NT2/D1 (cell line): ENCODE results near the gene NPAS2.

Source experiments
- DNase-seq: peaks from one replicate; pipeline ENCODE4 v3.0.0-alpha.2; 2011; ENCODE audit warnings: low read depth, low spot score
- H3K27me3 ChIP-seq: 2 replicates; pipeline ENCODE4 v1.6.0; 2011; ENCODE audit warnings: mild to moderate bottlenecking; ENCODE audit not compliant: insufficient read length, insufficient read depth
- H3K36me3 ChIP-seq: 2 replicates; pipeline ENCODE4 v1.6.1; 2011; ENCODE audit warnings: mild to moderate bottlenecking, low read length, mixed read lengths; ENCODE audit not compliant: insufficient read depth, insufficient read length
- H3K4me1 ChIP-seq: 2 replicates; pipeline ENCODE4 v1.5.1; 2011; ENCODE audit not compliant: insufficient read depth, insufficient read length
- H3K4me3 ChIP-seq: 2 replicates; pipeline ENCODE4 v1.5.1; 2011; ENCODE audit warnings: low read depth; ENCODE audit not compliant: insufficient read length
- H3K9ac ChIP-seq: 2 replicates; pipeline ENCODE4 v1.6.0; 2011; ENCODE audit warnings: low read depth; ENCODE audit not compliant: insufficient read length
- H3K9me3 ChIP-seq: 2 replicates; pipeline ENCODE4 v1.5.1; 2011; ENCODE audit warnings: mild to moderate bottlenecking, low read length; ENCODE audit not compliant: insufficient read depth
- SUZ12 ChIP-seq: IDR thresholded peaks from 2 replicates; pipeline ENCODE4 v1.6.1; 2011; ENCODE audit not compliant: insufficient read length, insufficient read depth; ENCODE audit errors: extremely low read depth
- YY1 ChIP-seq: IDR thresholded peaks from 2 replicates; pipeline ENCODE4 v1.6.1; 2011; ENCODE audit not compliant: insufficient read length, insufficient read depth
- ZNF274 ChIP-seq: IDR thresholded peaks from 2 replicates; pipeline ENCODE4 v1.6.1; 2011; ENCODE audit warnings: mild to moderate bottlenecking, low read depth, low read length

NPAS2 gene

DNA sequence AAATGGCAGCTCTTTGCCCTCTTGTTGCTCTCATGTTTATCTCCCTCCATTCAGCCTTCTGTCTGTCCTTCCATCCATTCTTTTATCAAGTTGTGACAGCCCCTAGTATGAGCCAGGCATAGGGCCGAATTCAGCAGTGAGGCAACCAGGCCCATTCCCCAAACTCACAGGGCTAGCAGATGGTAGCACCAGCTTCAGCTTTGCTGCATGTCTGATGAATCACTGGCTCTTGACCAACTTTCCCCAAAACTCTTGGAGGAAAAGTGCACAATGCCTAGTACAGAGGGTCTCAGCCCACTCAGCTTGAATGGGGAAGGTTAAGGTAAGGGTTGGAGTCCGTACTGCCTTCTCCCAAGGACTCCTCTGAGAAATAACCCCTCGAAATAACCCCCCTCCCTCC lies 35.7 kb downstream of the NPAS2 start:
- no peak overlapping the region for H3K9ac ChIP-seq
- no peaks in the 10 kb centered on the region for H3K4me1 ChIP-seq
- no peak for TF ChIP-seq SUZ12
- no peak for TF ChIP-seq YY1
- TF ChIP-seq ZNF274 = no peak
- no peak for DNase-seq
- no peaks in the 10 kb centered on the region for H3K9me3 ChIP-seq
- H3K36me3 ChIP-seq = no peaks in the 10 kb centered on the region
- H3K4me3 ChIP-seq = no peak overlapping the region
- H3K27me3 ChIP-seq = no peaks in the 10 kb centered on the region

DNA sequence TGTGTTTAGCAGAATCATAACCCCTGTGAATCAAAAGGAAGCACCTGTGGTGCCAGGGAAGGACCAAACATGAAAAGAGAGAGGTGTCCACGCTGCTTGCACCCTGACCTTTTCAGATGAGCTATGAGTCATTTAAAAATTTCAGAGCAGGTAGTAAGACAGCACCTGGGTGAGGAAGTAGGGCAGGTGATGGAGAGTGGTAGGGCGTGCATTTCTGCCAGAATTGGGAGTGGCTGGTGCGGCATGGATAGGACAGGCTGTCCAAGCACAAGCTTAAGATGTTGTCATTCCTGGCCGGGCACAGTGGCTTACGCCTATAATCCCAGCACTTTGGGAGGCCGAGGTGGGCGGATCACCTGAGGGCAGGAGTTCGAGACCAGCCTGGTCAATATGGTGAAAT lies 36.8 kb downstream of the NPAS2 start:
- H3K9ac ChIP-seq = no peak overlapping the region
- TF ChIP-seq SUZ12 (no peak), YY1 (no peak), ZNF274 (no peak)
- DNase-seq = no peak
- no peaks in the 10 kb centered on the region for H3K27me3 ChIP-seq
- H3K4me1 ChIP-seq = no peaks in the 10 kb centered on the region
- no peaks in the 10 kb centered on the region for H3K9me3 ChIP-seq
- H3K36me3 ChIP-seq = no peaks in the 10 kb centered on the region
- H3K4me3 ChIP-seq = no peak overlapping the region

DNA sequence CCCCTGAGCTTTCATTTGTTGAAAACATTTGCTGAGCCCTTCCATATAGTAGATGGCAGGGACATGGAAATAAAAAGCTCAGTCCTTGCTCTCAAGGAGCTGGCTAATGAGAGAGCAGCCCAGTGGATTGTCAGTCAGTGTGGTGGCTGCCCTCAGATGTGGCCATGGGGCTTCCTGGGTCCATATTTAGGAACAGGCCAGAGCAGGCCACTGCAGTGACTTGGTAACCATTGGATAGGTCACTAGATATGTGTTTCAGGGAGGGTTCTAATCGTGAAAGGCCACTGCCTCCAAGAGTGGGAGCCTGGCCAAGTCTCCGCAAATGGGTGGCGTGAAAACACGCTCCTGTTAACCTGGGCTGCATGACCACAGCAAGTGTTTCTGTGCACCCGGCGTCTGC lies 37.4 kb downstream of the NPAS2 start:
- Histone ChIP-seq H3K9ac (no peak overlapping the region), H3K27me3 (no peaks in the 10 kb centered on the region), H3K4me1 (no peaks in the 10 kb centered on the region), H3K4me3 (no peak overlapping the region), H3K36me3 (no peaks in the 10 kb centered on the region), H3K9me3 (no peaks in the 10 kb centered on the region)
- DNase-seq = no peak
- TF ChIP-seq SUZ12 (no peak), YY1 (no peak)

DNA sequence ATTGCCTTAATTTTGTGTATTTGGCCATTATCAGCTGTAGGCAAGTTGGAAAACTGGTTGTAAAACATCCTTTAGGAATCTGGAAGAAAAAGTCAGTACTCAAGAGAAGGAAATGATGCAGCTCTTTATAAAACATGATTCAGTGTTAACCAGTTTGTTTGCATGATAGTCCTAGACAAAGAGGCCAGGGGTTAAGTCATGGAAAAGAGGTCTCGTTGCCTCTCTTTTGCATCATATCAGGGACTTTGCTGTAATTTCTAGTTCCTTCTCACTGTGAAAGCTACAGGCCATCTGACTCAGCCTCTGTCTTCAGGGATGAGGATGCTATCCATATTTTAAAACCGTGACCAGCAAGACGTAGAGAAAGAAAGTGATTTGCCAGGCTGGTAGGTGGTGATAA lies 38.0 kb downstream of the NPAS2 start:
- Histone ChIP-seq H3K36me3 (no peaks in the 10 kb centered on the region), H3K9me3 (no peaks in the 10 kb centered on the region), H3K4me3 (no peak overlapping the region), H3K27me3 (no peaks in the 10 kb centered on the region), H3K9ac (no peak overlapping the region), H3K4me1 (no peaks in the 10 kb centered on the region)
- TF ChIP-seq YY1 (no peak), ZNF274 (no peak), SUZ12 (no peak)
- no peak for DNase-seq

DNA sequence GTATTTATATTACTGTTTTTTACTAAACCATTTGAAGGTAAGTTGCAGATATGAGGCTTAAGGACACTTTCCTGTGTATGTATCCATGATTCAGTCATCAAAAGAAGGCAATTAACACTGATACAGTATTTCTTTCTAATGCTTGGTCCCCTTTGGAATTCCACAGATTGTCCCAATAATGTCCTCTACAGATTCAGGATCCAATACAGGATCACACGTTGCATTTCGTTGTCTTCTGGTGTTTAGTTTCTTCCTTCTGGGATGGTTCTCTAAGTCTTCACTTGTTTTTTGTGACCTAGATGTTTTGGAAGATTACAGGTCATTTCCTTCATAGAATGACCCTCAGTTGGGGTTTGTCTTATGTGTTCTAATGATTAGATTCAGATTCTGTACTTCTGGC lies 40.0 kb downstream of the NPAS2 start:
- Histone ChIP-seq H3K4me3 (no peak overlapping the region), H3K4me1 (no peaks in the 10 kb centered on the region), H3K9ac (no peak overlapping the region), H3K36me3 (no peaks in the 10 kb centered on the region), H3K27me3 (no peaks in the 10 kb centered on the region), H3K9me3 (no peaks in the 10 kb centered on the region)
- DNase-seq = no peak
- TF ChIP-seq ZNF274 = no peak
- no peak for TF ChIP-seq YY1
- TF ChIP-seq SUZ12 = no peak

DNA sequence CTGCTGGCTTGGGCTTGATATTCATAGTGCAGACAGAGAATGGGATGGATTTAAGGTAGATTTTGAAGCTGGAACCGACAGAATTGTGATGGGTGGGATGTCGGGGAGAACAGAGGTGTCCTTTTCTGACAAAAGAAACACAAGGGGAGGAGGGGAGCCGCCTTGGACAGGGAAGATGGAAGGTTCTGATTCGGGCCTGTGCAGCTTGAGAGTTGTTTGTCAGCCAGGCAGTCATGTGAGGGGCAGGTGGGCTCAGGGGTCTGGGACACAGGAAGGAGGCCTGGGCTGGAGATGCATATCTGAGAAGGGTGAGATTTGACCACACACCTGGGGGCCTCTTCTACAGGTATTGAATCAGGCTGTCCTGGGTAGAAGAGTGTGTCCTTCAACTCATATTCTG lies 41.4 kb downstream of the NPAS2 start:
- H3K4me1 ChIP-seq = no peaks in the 10 kb centered on the region
- TF ChIP-seq ZNF274 (no peak), SUZ12 (no peak), YY1 (no peak)

DNA sequence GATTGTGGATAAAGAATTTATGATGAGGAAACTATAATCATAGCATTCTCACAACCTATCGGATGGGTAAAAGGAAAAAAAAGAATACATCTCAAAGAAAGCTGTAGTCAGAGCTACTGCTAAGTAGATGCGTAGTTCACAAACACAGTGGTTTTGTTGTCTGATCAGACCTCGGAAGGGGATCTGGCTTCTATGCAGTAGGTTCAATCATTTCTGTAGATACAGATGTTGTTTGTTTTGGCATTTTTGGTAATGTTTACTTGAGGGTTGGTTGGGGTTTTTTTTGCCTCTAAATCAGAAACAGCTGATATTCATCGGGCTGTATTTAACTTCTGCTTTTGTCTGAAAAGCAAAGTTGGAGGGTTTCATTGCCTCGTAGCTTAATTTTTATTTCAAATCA lies 42.1 kb downstream of the NPAS2 start:
- H3K36me3 ChIP-seq = no peaks in the 10 kb centered on the region
- no peaks in the 10 kb centered on the region; the same call in 1 of the 2 replicates for H3K9me3 ChIP-seq
- no peak for TF ChIP-seq ZNF274
- no peak for TF ChIP-seq YY1
- no peaks in the 10 kb centered on the region for H3K4me1 ChIP-seq
- no peaks in the 10 kb centered on the region for H3K27me3 ChIP-seq
- no peak overlapping the region for H3K9ac ChIP-seq
- H3K4me3 ChIP-seq = no peak overlapping the region
- DNase-seq = no peak

More for the DNA sequence above, 41.4 kb downstream of the NPAS2 start:
- DNase-seq = no peak
- no peaks in the 10 kb centered on the region for H3K36me3 ChIP-seq
- H3K4me3 ChIP-seq = no peak overlapping the region
- H3K9ac ChIP-seq = no peak overlapping the region
- no peaks in the 10 kb centered on the region for H3K9me3 ChIP-seq
- H3K27me3 ChIP-seq = no peaks in the 10 kb centered on the region
